Measurements from ENCODE around the gene NRXN3.

The NRXN3 gene

GRCh38 chr14:79600406-79600805 lies 1430.2 kb downstream of the NRXN3 start:
- no peak for DNase-seq
- intact Hi-C loops (cut with DNase I): no loop called here

DNA sequence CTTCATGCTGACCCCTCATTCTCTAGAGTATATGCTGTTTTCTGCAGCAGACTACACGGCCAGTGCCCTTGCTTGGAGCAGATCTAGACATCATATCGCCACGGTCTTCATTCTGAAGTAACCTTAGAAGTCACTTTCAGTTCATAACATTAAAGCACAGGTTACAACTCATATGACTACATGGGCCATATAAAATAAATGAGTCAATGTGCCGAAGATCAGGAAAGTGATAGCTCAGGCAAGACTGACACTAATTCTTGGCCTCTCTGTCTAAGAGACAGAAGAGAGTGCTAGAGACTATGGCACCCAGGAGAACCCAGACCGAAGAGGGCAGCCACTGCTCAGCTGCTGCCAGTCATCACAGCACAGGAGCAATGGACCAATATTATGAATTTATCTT lies 1431.4 kb downstream of the NRXN3 start:
- intact Hi-C loops (cut with DNase I): no loop called here
- no peak for DNase-seq

GRCh38 chr14:79602045-79602444 lies 1431.9 kb downstream of the NRXN3 start:
- no peak for DNase-seq
- intact Hi-C loops (cut with DNase I): no loop called here

DNA sequence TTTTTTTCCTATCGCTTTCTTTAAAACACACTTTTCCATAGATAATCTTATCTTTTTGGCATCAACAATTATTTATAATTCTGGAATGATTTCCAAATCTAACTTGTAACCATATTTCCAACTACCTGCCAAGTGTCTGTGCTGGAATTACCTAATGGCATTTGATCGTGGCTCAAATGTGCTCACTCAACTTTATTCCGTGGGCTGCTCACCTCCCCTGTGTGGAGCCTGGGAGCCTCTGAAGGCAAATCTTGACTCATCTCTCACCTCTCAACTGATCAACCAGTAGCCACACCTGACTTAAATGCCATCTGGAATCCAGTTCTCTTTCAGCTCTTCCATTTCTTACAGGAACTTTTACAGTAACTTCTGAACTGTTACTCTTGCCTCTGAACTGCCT lies 1432.6 kb downstream of the NRXN3 start:
- no peak for DNase-seq
- intact Hi-C loops (cut with DNase I): no loop called here

GRCh38 chr14:79605849-79606248 lies 1435.7 kb downstream of the NRXN3 start:
- intact Hi-C loops (cut with DNase I): no loop called here
- DNase-seq: no peak

- DNase-seq: no peak
- intact Hi-C loops (cut with DNase I): no loop called here
These were observed 1438.3 kb downstream of the NRXN3 start for GRCh38 chr14:79608446-79608845.

DNA sequence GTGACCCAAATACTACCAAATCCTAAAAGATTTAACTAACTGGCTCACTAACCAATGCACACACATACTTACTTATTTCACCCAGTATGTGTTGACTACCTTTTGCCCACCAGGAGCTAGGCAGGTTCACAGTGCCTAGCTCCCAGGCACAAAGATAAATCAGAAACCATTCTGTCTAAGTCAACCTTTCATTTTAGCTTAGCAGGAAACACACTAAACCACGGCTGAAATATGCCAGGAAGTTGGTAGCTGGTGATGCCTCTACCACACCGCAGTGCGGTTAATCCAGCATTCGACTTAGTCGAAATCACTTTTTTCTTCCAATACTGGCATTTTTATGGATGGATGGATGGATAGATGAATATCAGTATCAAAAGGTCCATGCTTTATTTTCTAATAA lies 1443.5 kb downstream of the NRXN3 start:
- no peak for DNase-seq
- intact Hi-C loops (cut with DNase I): no loop called here

DNA sequence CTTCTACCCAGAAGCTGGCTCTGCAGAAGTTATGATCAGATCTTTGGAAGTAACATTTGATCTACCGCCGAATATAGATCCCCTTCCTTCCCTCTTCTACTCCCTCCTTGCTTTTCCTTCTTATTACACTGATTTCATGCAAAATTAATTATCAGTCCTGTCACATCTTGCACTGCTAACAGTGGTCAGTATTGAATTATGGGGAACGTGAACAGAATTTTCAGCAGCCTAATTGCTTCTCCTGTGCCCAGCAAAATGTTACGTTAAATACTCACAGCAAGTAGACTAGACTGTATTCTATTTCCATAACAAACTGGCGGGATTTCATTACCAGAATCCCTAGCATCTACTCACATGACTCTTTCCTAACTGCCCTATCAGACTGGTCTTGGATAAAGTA lies 1444.3 kb downstream of the NRXN3 start:
- intact Hi-C loops (cut with DNase I): no loop called here
- no peak for DNase-seq

DNA sequence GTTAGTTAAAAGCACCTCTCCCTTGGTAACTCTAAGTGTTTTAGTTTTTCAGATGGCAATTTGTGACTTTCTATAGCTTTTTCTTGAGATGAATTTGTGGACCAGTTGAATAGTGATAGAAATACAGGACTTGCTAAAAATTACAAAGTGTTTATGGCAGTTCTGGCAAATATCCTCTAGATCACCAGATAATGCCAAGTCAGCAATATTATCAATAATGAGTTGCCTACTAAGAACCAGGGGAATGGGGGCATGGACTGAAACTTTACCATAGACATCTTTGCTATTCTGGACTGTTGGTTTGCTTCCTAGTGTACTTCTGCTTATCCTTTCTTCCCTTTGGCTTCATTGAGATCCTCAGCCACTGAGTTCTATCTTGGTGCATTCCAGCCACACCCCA lies 1456.9 kb downstream of the NRXN3 start:
- DNase-seq: no peak
- intact Hi-C loops (cut with DNase I): no loop called here

DNA sequence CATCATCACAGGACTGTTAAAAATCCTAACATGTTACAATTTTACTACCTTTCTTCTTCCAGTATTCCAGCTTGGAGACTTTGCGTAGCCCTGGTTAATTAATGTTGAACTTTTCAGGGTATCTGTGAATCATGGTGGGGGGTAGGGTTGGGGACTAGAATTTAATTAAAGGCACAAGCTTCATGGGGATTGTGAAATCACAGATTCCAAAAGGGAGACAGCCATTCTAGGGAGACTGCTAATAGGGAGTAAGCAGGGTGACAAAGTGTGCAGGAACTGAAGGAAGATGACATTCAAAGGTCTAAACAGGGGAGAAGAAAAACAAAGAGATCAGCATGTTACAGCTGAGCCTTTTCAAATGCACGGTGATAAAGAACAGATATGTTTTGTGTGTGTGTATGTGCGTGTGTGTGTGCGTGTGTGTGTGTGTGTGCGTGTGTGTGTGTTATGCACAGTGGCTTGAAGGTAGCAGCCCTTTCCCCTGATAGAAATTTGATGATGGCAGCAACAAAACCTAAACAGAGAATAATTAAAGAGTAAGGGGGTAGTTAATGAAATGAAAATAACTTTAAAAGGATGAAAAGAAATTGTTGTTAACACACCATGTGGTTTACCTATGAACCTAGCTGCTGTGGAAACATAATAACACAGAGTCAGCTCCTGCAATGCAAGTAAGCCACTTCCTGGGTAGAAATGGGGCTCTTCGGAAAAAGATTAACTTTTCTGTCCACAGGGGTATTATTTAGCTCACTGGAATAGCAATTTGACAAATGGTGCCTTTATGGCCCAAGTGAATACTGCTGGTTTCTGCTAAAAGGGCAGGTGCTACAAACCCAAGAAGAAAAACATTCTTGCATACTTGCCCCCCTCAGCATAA lies 1459.5 kb downstream of the NRXN3 start:
- intact Hi-C loops (cut with DNase I): no loop called here
- DNase-seq: no peak

DNA sequence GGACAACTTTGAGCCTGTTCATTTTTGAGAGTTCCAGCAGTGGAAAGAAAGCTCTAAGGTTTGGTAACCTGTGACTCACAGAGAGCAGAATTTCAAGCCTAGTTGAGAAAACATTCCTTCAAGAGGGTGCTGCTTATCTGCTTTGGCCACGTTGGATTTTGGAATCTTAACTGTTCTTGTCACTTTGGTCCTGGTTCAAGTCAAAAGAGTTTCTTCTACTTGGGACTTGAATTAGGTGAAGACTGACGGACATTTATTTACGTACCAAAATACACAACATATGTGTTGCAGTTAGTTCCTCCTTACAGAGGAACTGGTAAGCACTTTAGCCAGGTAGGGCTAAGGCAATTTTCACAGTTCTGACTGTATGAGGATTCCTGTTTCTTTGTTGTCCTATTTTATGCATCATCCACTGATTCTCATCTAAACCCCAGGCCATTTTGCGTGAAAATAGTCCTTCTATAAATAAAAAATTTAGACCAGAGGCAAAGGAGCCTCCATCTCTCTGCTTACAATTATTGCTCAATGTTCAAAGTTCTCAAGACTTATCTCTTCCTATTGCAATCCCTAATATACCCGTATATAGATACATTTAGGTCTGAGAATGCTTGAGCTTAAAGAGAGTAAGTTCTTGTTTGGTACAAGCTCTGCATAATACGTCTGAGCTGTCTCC lies 1460.3 kb downstream of the NRXN3 start:
- no peak for DNase-seq
- intact Hi-C loops (cut with DNase I): no loop called here

- peak in 4 of 10 donors; percentile 6 to 81 (median 70) for DNase-seq
- intact Hi-C loops (cut with DNase I): no loop called here
These were observed 1461.1 kb downstream of the NRXN3 start for GRCh38 chr14:79631276-79631675.

- intact Hi-C loops (cut with DNase I): no loop called here
- DNase-seq: peak in 7 of 10 donors; percentile 20 to 88 (median 32)
These were observed 1468.6 kb downstream of the NRXN3 start for GRCh38 chr14:79638672-79639266.

DNA sequence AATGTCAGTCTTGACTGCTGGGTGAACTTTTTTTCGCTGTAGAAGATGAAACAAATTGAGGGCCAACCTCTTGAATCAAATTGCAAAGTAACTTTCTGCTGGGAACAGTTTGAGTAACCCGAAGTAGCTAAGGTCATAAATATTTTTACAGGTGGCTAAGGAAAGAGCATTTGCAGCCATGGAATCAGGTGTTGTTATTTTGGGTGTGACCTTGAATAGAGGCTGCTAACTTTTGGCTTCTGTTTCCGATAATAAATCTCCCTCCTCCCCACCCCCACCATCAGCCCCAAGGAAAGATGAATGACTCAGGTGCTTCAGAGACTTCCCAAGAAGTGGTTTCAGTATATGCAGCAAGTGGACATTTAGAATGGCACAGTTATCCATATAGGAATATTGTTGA lies 1469.4 kb downstream of the NRXN3 start:
- DNase-seq: no peak
- intact Hi-C loops (cut with DNase I): no loop called here

DNA sequence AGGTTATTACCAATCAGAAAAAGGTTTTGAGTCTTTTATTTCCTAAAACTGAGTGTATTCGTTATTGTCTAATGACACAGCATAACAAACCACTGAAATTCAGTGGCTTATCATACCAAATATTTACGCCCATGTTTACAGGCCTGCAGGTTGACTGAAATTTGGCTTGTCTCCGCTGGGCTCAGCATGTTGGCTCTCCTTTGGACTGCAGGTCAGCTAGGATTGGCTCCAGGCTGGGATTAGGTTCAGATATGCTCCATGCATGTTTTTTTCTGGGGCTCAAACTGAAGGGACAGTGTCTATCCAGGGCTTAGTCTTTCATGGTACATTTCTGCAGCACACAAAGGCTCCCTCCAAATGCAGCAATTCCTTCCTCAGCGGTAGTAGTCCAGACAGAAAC lies 1471.2 kb downstream of the NRXN3 start:
- DNase-seq: no peak

GRCh38 chr14:79643132-79643531 lies 1473.0 kb downstream of the NRXN3 start:
- intact Hi-C loops (cut with DNase I): no loop called here
- DNase-seq: no peak

More for the DNA sequence above, 1471.2 kb downstream of the NRXN3 start:
- intact Hi-C loops (cut with DNase I): no loop called here

DNA sequence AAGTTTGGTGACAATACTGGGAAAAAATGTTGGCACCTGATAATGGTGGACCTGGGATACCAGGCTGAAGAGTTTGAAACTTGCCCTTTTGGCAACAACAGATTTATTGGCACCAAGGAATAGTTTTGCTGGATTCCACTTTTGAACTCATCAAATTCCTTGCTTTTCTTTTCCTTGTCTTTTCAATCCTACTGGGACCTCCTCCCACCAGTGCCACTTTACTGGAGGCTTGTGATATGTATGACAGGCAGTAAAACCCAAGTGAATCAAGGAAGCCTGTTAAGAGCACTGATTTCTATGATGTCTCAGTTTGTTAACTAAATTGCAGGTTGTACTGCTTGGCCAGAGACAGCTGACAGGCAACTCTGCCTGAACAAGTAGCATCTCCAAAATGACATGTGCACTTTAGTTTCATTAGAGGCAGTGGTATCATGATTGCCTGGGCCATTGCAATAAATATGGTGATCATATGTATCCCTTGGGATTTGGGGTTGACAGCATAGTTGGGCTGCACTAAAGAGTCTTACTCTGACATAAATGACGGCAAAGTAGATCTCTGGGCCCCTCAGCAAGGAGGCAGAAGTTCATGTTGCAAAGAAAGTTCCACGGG lies 1475.7 kb downstream of the NRXN3 start:
- no peak for DNase-seq
- intact Hi-C loops (cut with DNase I): no loop called here

DNA sequence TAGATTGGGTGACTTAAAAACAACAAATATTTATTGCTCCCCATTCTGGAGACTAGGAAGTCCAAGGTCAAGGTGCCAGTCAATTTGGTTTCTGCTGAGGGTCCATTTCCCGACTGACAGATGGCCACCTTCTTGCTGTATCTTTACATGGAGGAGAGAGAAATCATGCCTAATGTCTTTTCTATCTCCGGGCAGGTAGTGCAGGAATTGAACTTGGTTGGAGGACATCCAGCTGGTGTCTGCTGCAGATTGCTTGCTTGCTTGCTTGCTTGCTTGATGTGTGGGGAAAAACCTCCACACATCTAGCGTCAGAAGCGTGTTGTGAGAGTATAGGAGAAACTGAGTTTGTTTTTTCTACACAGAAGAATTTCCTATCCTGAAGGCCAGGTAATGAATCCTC lies 1479.7 kb downstream of the NRXN3 start:
- DNase-seq: no peak
- intact Hi-C loops (cut with DNase I): no loop called here

DNA sequence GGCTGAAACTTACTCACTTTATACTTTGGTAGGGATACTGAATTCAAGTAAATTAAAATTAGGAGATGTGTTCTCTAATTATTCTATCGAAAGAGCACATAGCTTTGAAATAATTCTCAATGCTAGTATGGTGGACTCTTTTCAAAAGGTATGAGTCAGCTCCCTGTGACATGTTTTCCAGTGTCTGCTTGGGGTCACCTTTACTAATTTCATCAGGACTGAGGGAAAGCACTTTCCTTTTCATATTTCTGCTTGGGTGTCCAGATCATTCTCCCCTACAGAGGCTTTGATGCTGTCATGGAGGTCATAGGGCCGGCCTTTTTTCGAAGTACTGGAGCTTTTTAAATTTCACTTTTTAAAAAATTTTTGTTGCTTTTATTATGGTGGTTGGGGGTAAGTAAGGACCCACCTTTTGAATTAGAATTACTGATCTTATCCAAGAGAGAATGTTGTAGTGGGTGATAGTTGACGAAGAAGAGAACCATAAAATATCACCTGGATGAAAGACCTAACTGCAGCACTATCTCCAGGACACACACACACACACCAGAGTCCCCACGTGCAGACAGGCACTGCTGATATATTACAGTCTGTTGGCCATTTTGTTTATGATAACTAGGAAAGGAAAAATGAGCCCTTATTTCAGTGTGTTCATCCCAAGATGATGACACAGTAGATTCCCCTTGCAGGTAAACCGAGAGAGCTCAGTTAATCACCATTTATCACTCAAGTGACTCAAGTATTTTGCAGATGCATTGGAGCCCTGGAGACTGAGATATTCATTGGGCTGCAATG lies 1482.5 kb downstream of the NRXN3 start:
- no peak for DNase-seq
- intact Hi-C loops (cut with DNase I): no loop called here

- no peak for DNase-seq
- intact Hi-C loops (cut with DNase I): no loop called here
These were observed 1485.9 kb downstream of the NRXN3 start for GRCh38 chr14:79656056-79656455.
